GM18909 (cell line): ENCODE results near the gene PIM3.
"Not testable (repeated sequence)": the region's sequence is repeated elsewhere in the genome, so short reads cannot be mapped to it uniquely, and the experiment has no call there.

Source experiments
- ATAC-seq: cut with Tn5 transposase; IDR thresholded peaks from one replicate; pipeline ENCODE4 v1.9.1; 2021; ENCODE audit warnings: mild to moderate bottlenecking; ENCODE audit not compliant: unreplicated experiment, poor library complexity

PIM3 gene

GRCh38 chr22:49977578-49977977 is 17.0 kb downstream of the PIM3 start:
- ATAC-seq, result no peak

- ATAC-seq, result no peak
Observed at GRCh38 chr22:49979587-49980264, 19.2 kb downstream of the PIM3 start.

- ATAC-seq, result not testable (repeated sequence)
Observed at GRCh38 chr22:49981799-49982198, 21.2 kb downstream of the PIM3 start.

- no peak for ATAC-seq
Observed at GRCh38 chr22:49983148-49984042, 22.8 kb downstream of the PIM3 start.

- no peak for ATAC-seq
Observed at GRCh38 chr22:49986325-49986724, 25.8 kb downstream of the PIM3 start.

GRCh38 chr22:49989826-49990225 is 29.3 kb downstream of the PIM3 start:
- not testable (repeated sequence) for ATAC-seq

- no peak for ATAC-seq
Observed at GRCh38 chr22:49991167-49991566, 30.6 kb downstream of the PIM3 start.

- ATAC-seq, result no peak
Observed at GRCh38 chr22:49991907-49992533, 31.4 kb downstream of the PIM3 start.

- no peak for ATAC-seq
Observed at GRCh38 chr22:49992921-49993648, 32.5 kb downstream of the PIM3 start.

GRCh38 chr22:49993649-49994360 is 33.2 kb downstream of the PIM3 start:
- ATAC-seq, result no peak

GRCh38 chr22:49994361-49995040 is 33.9 kb downstream of the PIM3 start:
- ATAC-seq, result no peak

- ATAC-seq, result no peak
Observed at GRCh38 chr22:49995041-49995360, 34.4 kb downstream of the PIM3 start.

GRCh38 chr22:49995361-49996118 is 35.0 kb downstream of the PIM3 start:
- ATAC-seq, result no peak

- ATAC-seq, result no peak
Observed at GRCh38 chr22:49996119-49996517, 35.5 kb downstream of the PIM3 start.

GRCh38 chr22:49996518-49997250 is 36.1 kb downstream of the PIM3 start:
- ATAC-seq, result no peak

- ATAC-seq, result no peak
Observed at GRCh38 chr22:49997251-49997599, 36.7 kb downstream of the PIM3 start.

GRCh38 chr22:49997932-49998717 is 37.6 kb downstream of the PIM3 start:
- ATAC-seq, result no peak

- ATAC-seq, result no peak
Observed at GRCh38 chr22:49998718-49999062, 38.1 kb downstream of the PIM3 start.
